ENCODE results near the gene MSLN. TPM values are rescaled to one million over a fixed set of nuclear protein-coding genes. Genes with fewer than 3 reads are reported as not detected.

MSLN gene
- polyA plus RNA-seq, 1 donor (not counting 4 experiments of a cell fraction or from before 2014, with no cell fraction given), result 8.5 TPM

DNA sequence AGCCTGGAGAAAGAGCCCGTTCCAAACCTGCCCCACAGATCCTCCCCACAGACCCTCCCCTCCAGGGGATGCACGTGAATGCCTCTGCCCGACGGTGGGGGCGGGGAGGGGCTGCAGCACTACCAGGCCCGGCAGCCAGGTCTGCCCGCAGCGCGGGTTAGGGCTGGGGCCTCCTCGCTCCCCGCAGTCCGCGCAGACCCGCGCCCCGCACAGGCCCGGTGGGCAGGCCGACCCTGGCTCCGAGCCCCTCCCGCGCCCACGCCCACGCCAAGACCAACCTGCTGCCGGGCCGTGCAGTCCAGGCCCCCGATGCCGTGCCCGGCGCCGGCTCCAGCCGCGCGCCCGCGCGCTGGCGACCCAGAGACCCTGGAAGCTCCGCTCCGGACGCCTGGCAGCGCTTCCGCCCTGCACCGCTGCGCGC lies 27.5 kb downstream of the MSLN start, which contains the start of gene RPUSD1:
TSS of gene RPUSD1 (minus strand) at position 404 of the 421 bp plus-strand sequence. CDS start 644 bp downstream, outside the sequence.
- FAIRE-seq, result no peak
- TF ChIP-seq, protein P1, sequence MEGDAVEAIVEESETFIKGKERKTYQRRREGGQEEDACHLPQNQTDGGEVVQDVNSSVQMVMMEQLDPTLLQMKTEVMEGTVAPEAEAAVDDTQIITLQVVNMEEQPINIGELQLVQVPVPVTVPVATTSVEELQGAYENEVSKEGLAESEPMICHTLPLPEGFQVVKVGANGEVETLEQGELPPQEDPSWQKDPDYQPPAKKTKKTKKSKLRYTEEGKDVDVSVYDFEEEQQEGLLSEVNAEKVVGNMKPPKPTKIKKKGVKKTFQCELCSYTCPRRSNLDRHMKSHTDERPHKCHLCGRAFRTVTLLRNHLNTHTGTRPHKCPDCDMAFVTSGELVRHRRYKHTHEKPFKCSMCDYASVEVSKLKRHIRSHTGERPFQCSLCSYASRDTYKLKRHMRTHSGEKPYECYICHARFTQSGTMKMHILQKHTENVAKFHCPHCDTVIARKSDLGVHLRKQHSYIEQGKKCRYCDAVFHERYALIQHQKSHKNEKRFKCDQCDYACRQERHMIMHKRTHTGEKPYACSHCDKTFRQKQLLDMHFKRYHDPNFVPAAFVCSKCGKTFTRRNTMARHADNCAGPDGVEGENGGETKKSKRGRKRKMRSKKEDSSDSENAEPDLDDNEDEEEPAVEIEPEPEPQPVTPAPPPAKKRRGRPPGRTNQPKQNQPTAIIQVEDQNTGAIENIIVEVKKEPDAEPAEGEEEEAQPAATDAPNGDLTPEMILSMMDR (optimal IDR thresholded peaks at IDR 0.05 in 1 of 3, IDR thresholded peaks at IDR 0.05 in 1 of 3, conservative IDR thresholded peaks at IDR 0.05 in 1 of 3; ENCODE audit: extremely low read depth in 1 of 3, insufficient read depth in 2 of 3, low read length in 3 of 3), result no peak
- H3K27ac ChIP-seq (ENCODE audit: control insufficient read depth, insufficient read depth, low read length), result peak within 1 kb of the TSS; percentile 47

DNA sequence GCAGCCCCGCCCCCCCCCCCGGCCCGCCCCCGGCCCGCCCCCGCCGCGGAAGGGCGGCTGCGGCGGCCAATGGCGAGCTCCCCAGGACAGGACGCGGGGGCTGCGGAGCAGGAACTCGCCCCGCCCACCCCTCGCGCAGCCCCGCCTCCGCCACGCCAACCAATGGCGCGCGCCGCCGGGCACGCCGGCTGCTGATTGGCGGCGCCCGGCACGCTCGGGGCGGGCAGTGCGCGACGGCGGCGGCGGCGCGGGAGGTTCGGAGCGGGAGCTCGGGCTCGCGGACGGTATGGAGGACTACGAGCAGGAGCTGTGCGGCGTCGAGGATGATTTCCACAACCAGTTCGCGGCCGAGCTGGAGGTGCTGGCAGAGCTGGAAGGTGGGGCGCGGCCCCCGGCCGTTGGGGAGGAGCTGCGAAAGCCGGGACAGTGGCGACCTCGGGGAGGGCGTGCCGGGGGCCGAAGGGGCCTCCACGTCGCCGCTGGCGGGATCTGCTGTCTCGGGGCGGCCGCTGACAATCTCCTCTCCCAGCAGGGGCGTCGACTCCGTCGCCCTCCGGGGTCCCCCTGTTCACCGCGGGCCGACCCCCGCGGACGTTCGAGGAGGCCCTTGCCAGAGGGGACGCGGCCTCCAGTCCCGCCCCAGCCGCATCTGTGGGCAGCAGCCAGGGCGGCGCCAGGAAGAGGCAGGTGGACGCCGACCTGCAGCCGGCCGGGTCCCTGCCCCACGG lies 28.0 kb downstream of the MSLN start, which contains the start of gene CHTF18:
TSS of gene CHTF18 (plus strand) at position 222 of the 728 bp plus-strand sequence. CDS start at position 287, 65 bp downstream.
- DNase-seq (ENCODE audit: low read depth, low spot score) (no peak), FAIRE-seq (no peak)
- H3K79me2 ChIP-seq (ENCODE audit: control insufficient read depth, insufficient read depth, low read length), result peaks cover 27% of the 10 kb centered on the region
- no peaks in the 10 kb centered on the region for H3K9me1 ChIP-seq (ENCODE audit: control insufficient read depth, extremely low read depth, insufficient read depth, low read length)
- peaks cover 7% of the 10 kb centered on the region for H4K20me1 ChIP-seq (ENCODE audit: control insufficient read depth, extremely low read depth, insufficient read depth, low read length)
- H3K27ac ChIP-seq (ENCODE audit: control insufficient read depth, insufficient read depth, low read length), result peak within 1 kb of the TSS; percentile 47
- H3K4me3 ChIP-seq (ENCODE audit: control insufficient read depth in 2 of 3, extremely low read depth in 1 of 3, insufficient read depth in 2 of 3, low read depth in 1 of 3, low read length in 3 of 3), result peak within 1 kb of the TSS; percentile 74 to 86 (median 86)
- no peaks in the 10 kb centered on the region for H3K27me3 ChIP-seq (ENCODE audit: control insufficient read depth, extremely low read depth, insufficient read depth, low read length)
- peak within 1 kb of the TSS; percentile 88 for H3K4me2 ChIP-seq (ENCODE audit: control insufficient read depth, extremely low read depth, insufficient read depth, low read depth, low read length)
- dilution Hi-C loops (cut with MboI; ENCODE audit: extremely low pct_ligation_motif_present, low sequenced_read_pairs), result no loop called here
- peak within 1 kb of the TSS; percentile 79 for H2AFZ ChIP-seq (ENCODE audit: control insufficient read depth, low read length)
- H3K9me3 ChIP-seq (ENCODE audit: control insufficient read depth, low read depth, low read length), result no peaks in the 10 kb centered on the region
- H3K4me1 ChIP-seq (ENCODE audit: control insufficient read depth, extremely low read depth, insufficient read depth, low read length), result peaks cover 19% of the 10 kb centered on the region
- TF ChIP-seq, protein P1 (optimal IDR thresholded peaks at IDR 0.05 in 1 of 3, IDR thresholded peaks at IDR 0.05 in 1 of 3, conservative IDR thresholded peaks at IDR 0.05 in 1 of 3; ENCODE audit: extremely low read depth in 1 of 3, insufficient read depth in 2 of 3, low read length in 3 of 3), result no peak
- no peak for TF ChIP-seq EZH2 (IDR thresholded peaks at IDR 0.05; ENCODE audit: low read length)
- peaks cover 5 to 12% of the 10 kb centered on the region in 2 experiments for H3K36me3 ChIP-seq (ENCODE audit: control insufficient read depth in 2 of 2, extremely low read depth in 1 of 2, insufficient read depth in 2 of 2, low read length in 2 of 2)
- peak within 1 kb of the TSS; percentile 83 for H3K9ac ChIP-seq (ENCODE audit: control insufficient read depth, extremely low read depth, insufficient read depth, low read length)

More for the DNA sequence above, 27.5 kb downstream of the MSLN start, which contains the start of gene RPUSD1:
- H3K9me1 ChIP-seq (ENCODE audit: control insufficient read depth, extremely low read depth, insufficient read depth, low read length), result no peaks in the 10 kb centered on the region
- no peaks in the 10 kb centered on the region for H3K27me3 ChIP-seq (ENCODE audit: control insufficient read depth, extremely low read depth, insufficient read depth, low read length)
- peaks cover 7% of the 10 kb centered on the region for H4K20me1 ChIP-seq (ENCODE audit: control insufficient read depth, extremely low read depth, insufficient read depth, low read length)
- peaks cover 25% of the 10 kb centered on the region for H3K4me1 ChIP-seq (ENCODE audit: control insufficient read depth, extremely low read depth, insufficient read depth, low read length)
- dilution Hi-C loops (cut with MboI; ENCODE audit: extremely low pct_ligation_motif_present, low sequenced_read_pairs), result no loop called here
- peak within 1 kb of the TSS; percentile 88 for H3K4me2 ChIP-seq (ENCODE audit: control insufficient read depth, extremely low read depth, insufficient read depth, low read depth, low read length)
- H3K36me3 ChIP-seq (ENCODE audit: control insufficient read depth in 2 of 2, extremely low read depth in 1 of 2, insufficient read depth in 2 of 2, low read length in 2 of 2), result peaks cover 5 to 12% of the 10 kb centered on the region in 2 experiments
- H3K9ac ChIP-seq (ENCODE audit: control insufficient read depth, extremely low read depth, insufficient read depth, low read length), result peak within 1 kb of the TSS; percentile 83
- H3K4me3 ChIP-seq (ENCODE audit: control insufficient read depth in 2 of 3, extremely low read depth in 1 of 3, insufficient read depth in 2 of 3, low read depth in 1 of 3, low read length in 3 of 3), result peak within 1 kb of the TSS; percentile 74 to 86 (median 86)
- peaks cover 27% of the 10 kb centered on the region for H3K79me2 ChIP-seq (ENCODE audit: control insufficient read depth, insufficient read depth, low read length)
- no peaks in the 10 kb centered on the region for H3K9me3 ChIP-seq (ENCODE audit: control insufficient read depth, low read depth, low read length)
- DNase-seq (ENCODE audit: low read depth, low spot score), result no peak
- peak within 1 kb of the TSS; percentile 79 for H2AFZ ChIP-seq (ENCODE audit: control insufficient read depth, low read length)
